ENCODE results near the gene RHBDL1.

The RHBDL1 gene

GRCh38 chr16:708959-709358 lies 33.5 kb downstream of the RHBDL1 start:
- DNase-seq, result no peak

GRCh38 chr16:709566-710499 lies 34.4 kb downstream of the RHBDL1 start:
- DNase-seq, result peak; percentile 89 to 93

GRCh38 chr16:710500-711075 lies 35.1 kb downstream of the RHBDL1 start:
- no peak for DNase-seq

- DNase-seq, result no peak
Observed at GRCh38 chr16:711084-711483, 35.6 kb downstream of the RHBDL1 start.

- peak in 1 of 2 experiments; percentile 73 for DNase-seq
Observed at GRCh38 chr16:711548-712320, 36.3 kb downstream of the RHBDL1 start.

- DNase-seq, result peak in 1 of 2 experiments; percentile 12
Observed at GRCh38 chr16:712740-713250, 37.3 kb downstream of the RHBDL1 start.

GRCh38 chr16:714079-714478 lies 38.6 kb downstream of the RHBDL1 start:
- peak in 1 of 2 experiments; percentile 19 for DNase-seq

- DNase-seq, result peak; percentile 77 to 81
Observed at GRCh38 chr16:714558-715476, 39.3 kb downstream of the RHBDL1 start, which contains the start of gene METRN. METRN (plus strand) TSS chr16:715118; CDS start chr16:715290, 172 bp downstream.

- DNase-seq, result no peak
Observed at GRCh38 chr16:715477-716199, 40.2 kb downstream of the RHBDL1 start.

- DNase-seq, result peak in 1 of 2 experiments; percentile 26
Observed at GRCh38 chr16:716200-716568, 40.7 kb downstream of the RHBDL1 start.

GRCh38 chr16:716768-717325 lies 41.4 kb downstream of the RHBDL1 start:
- DNase-seq, result no peak

- DNase-seq, result no peak
Observed at GRCh38 chr16:717450-718245, 42.2 kb downstream of the RHBDL1 start.

GRCh38 chr16:718389-718788 lies 42.9 kb downstream of the RHBDL1 start:
- DNase-seq, result no peak

GRCh38 chr16:718922-719321 lies 43.5 kb downstream of the RHBDL1 start:
- DNase-seq, result no peak

- DNase-seq, result peak in 1 of 2 experiments; percentile 49
Observed at GRCh38 chr16:719815-720446, 44.5 kb downstream of the RHBDL1 start.

GRCh38 chr16:720447-720989 lies 45.0 kb downstream of the RHBDL1 start:
- peak; percentile 71 to 83 for DNase-seq

- peak; percentile 81 to 92 for DNase-seq
Observed at GRCh38 chr16:720990-721764, 45.7 kb downstream of the RHBDL1 start, which contains the start of gene ANTKMT. ANTKMT (plus strand) TSS chr16:721146; CDS start chr16:721275, 129 bp downstream.
